OCI-LY7 (cell line): ENCODE data around the gene GAK. TPM values are rescaled to one million over a fixed set of nuclear protein-coding genes. Genes with fewer than 3 reads are reported as not detected.

Source experiments
- BruUV-seq: library from RNA; stranded (reverse); fragments of 400-500 nt; replicated peaks from 2 replicates; lab custom pipeline; 2021; lab: Mats Ljungman, UMichigan
- CTCF ChIA-PET: fragments of 300-600 bp; sonication (Branson Sonifier 250); formaldehyde crosslinking; loops from one replicate; lab custom pipeline; 2022; ENCODE audit warnings: antibody characterized with exemption; ENCODE audit not compliant: unreplicated experiment; lab: Charles Lee
- POLR2A ChIA-PET: fragments of 300-600 bp; sonication (Branson Sonifier 250); formaldehyde crosslinking; loops from one replicate; lab custom pipeline; 2022; ENCODE audit warnings: antibody characterized with exemption; lab: Charles Lee
- DNase-seq: peaks from one replicate; pipeline ENCODE4 v3.0.0-alpha.2; 2015; ENCODE audit warnings: low spot score
- H2AFZ ChIP-seq: fragments of 200-600 bp; sonication (generic), shearing (Covaris generic); 2 replicates; pipeline ENCODE4 v1.6.1; 2014; ENCODE audit warnings: mild to moderate bottlenecking, antibody characterized with exemption, low read length, moderate library complexity
- H3K27ac ChIP-seq: fragments of 200-600 bp; sonication (generic); 2 replicates; pipeline ENCODE4 v1.5.1; 2014; ENCODE audit warnings: mixed run types, low read depth, mild to moderate bottlenecking, moderate library complexity, low read length, inconsistent platforms; ENCODE audit not compliant: poor library complexity, severe bottlenecking
- H3K36me3 ChIP-seq: fragments of 200-600 bp; sonication (generic); 2 replicates; pipeline ENCODE4 v1.6.1; 2014; ENCODE audit warnings: mild to moderate bottlenecking, antibody characterized with exemption, low read length, moderate library complexity, mixed read lengths; ENCODE audit not compliant: insufficient read depth
- H3K4me1 ChIP-seq: fragments of 200-600 bp; sonication (generic); 2 replicates; pipeline ENCODE4 v1.5.1; 2014; ENCODE audit warnings: mild to moderate bottlenecking, low read length; ENCODE audit not compliant: insufficient read depth, poor library complexity, severe bottlenecking
- H3K4me2 ChIP-seq: fragments of 200-600 bp; sonication (generic); 2 replicates; pipeline ENCODE4 v1.6.1; 2014; ENCODE audit warnings: mild to moderate bottlenecking, low read length
- H3K4me3 ChIP-seq: fragments of 200-600 bp; sonication (generic); 2 replicates; pipeline ENCODE4 v1.5.1; 2014; ENCODE audit warnings: mild to moderate bottlenecking, low read depth, low read length; ENCODE audit not compliant: poor library complexity, severe bottlenecking
- H3K79me2 ChIP-seq: fragments of 200-600 bp; sonication (generic); 2 replicates; pipeline ENCODE4 v1.6.1; 2016; ENCODE audit warnings: low read depth, mild to moderate bottlenecking, low read length, moderate library complexity, mixed read lengths; ENCODE audit not compliant: insufficient read depth
- H3K9me2 ChIP-seq: fragments of 200-600 bp; sonication (generic); 2 replicates; pipeline ENCODE4 v1.6.1; 2016; ENCODE audit warnings: mild to moderate bottlenecking, low read length, mixed read lengths; ENCODE audit not compliant: insufficient read depth
- H3K9me3 ChIP-seq: fragments of 200-600 bp; sonication (generic); 2 replicates; pipeline ENCODE4 v1.6.1; 2014; ENCODE audit warnings: mild to moderate bottlenecking, mixed run types, low read length, mixed read lengths
- H4K20me1 ChIP-seq: fragments of 200-600 bp; sonication (generic); 2 replicates; pipeline ENCODE4 v1.6.1; 2014; ENCODE audit warnings: mild to moderate bottlenecking, antibody characterized with exemption, low read length, moderate library complexity, mixed read lengths; ENCODE audit not compliant: insufficient read depth
- CTCF ChIP-seq: fragments of 200-600 bp; sonication (generic); conservative IDR thresholded peaks from 2 replicates; pipeline ENCODE4 v1.5.1; 2014; ENCODE audit warnings: mild to moderate bottlenecking, antibody characterized with exemption, low read length, moderate library complexity, mixed read lengths
- EZH2phosphoT487 ChIP-seq: fragments of 200-600 bp; sonication (generic); IDR thresholded peaks from 2 replicates; pipeline ENCODE4 v1.6.1; 2018; ENCODE audit warnings: low read depth, borderline replicate concordance, mild to moderate bottlenecking, mixed run types, antibody characterized with exemption, low read length, moderate library complexity, mixed read lengths
- intact Hi-C: fragments of 100-400 bp; cut with micrococcal nuclease; formaldehyde crosslinking; loops from one replicate; pipeline ENCODE4 v1.10.0; 2022; ENCODE audit not compliant: unreplicated experiment
- total RNA-seq, 2 experiments: library from RNA; depleted of rRNA in 1 of 2; stranded (reverse); fragments of >200 nt in 1 of 2; shearing (Covaris generic) in 1 of 2; gene quantifications; 2 replicates each; pipeline ENCODE4 v1.2.3, GENCODE V29; 2014 to 2022

The GAK gene
- total RNA-seq, 2 experiments from 2014 or later: 86.1 to 107 TPM

- Histone ChIP-seq H3K27ac (no peak overlapping the region), H3K9me3 (no peaks in the 10 kb centered on the region), H4K20me1 (no peaks in the 10 kb centered on the region), H3K36me3 (no peaks in the 10 kb centered on the region), H2AFZ (no peak overlapping the region), H3K4me1 (no peaks in the 10 kb centered on the region), H3K79me2 (no peaks in the 10 kb centered on the region), H3K4me2 (no peak overlapping the region), H3K9me2 (no peaks in the 10 kb centered on the region), H3K4me3 (no peak overlapping the region)
- TF ChIP-seq EZH2phosphoT487 (no peak), CTCF (no peak)
- ChIA-PET POLR2A (no interaction called here), CTCF (no interaction called here)
- intact Hi-C loops: no loop called here
- BruUV-seq: no TSS peak
- DNase-seq: no peak
Measured at GRCh38 chr4:960636-961350, 28.7 kb upstream of the GAK start.

GRCh38 chr4:960140-960635 is 28.1 kb upstream of the GAK start:
- DNase-seq: no peak
- POLR2A ChIA-PET: no interaction called here
- H2AFZ ChIP-seq: no peak overlapping the region
- H3K9me3 ChIP-seq: no peaks in the 10 kb centered on the region
- no peak overlapping the region for H3K27ac ChIP-seq
- H3K36me3 ChIP-seq: no peaks in the 10 kb centered on the region
- H4K20me1 ChIP-seq: no peaks in the 10 kb centered on the region
- BruUV-seq: no TSS peak
- no peak overlapping the region for H3K4me2 ChIP-seq
- no peaks in the 10 kb centered on the region for H3K79me2 ChIP-seq
- TF ChIP-seq EZH2phosphoT487: no peak
- TF ChIP-seq CTCF: no peak
- CTCF ChIA-PET: no interaction called here
- H3K9me2 ChIP-seq: no peaks in the 10 kb centered on the region
- H3K4me3 ChIP-seq: no peak overlapping the region
- no peaks in the 10 kb centered on the region for H3K4me1 ChIP-seq
- intact Hi-C loops: no loop called here
